GM12891 (cell line): ENCODE data around the gene LMLN. TPM values are rescaled to one million over a fixed set of nuclear protein-coding genes. Genes with fewer than 3 reads are reported as not detected.
"Not testable (repeated sequence)": the region's sequence is repeated elsewhere in the genome, so short reads cannot be mapped to it uniquely, and the experiment has no call there.

ENCODE experiments used
- DNase-seq: peaks from one replicate; pipeline ENCODE4 v3.0.0; 2011; ENCODE audit warnings: low spot score; ENCODE audit not compliant: insufficient read length
- FAIRE-seq: peaks from 2 replicates; lab custom pipeline; 2011; peaks lifted over from hg19 to GRCh38; lab: Jason Lieb, UNC
- PAX5 ChIP-seq: IDR thresholded peaks from 2 replicates; pipeline ENCODE4 v1.6.1; 2011; ENCODE audit warnings: low read length, moderate library complexity, mild to moderate bottlenecking; ENCODE audit not compliant: insufficient read depth, severe bottlenecking
- POLR2A ChIP-seq: IDR thresholded peaks from 2 replicates; pipeline ENCODE4 v1.6.1; 2011; ENCODE audit warnings: low read depth, low read length, control low read depth
- POLR2AphosphoS5 ChIP-seq: IDR thresholded peaks from 2 replicates; pipeline ENCODE4 v1.6.1; 2011; ENCODE audit warnings: low read depth, low read length, control low read depth
- POU2F2 ChIP-seq: IDR thresholded peaks from 2 replicates; pipeline ENCODE4 v1.6.1; 2011; ENCODE audit warnings: low read depth, mild to moderate bottlenecking, control low read depth, low read length, moderate library complexity
- SPI1 ChIP-seq: IDR thresholded peaks from 2 replicates; pipeline ENCODE4 v1.6.1; 2011; ENCODE audit warnings: low read depth, low read length, control low read depth
- TAF1 ChIP-seq: IDR thresholded peaks from 2 replicates; pipeline ENCODE4 v1.6.1; 2011; ENCODE audit warnings: low read depth, low read length, control low read depth
- polyA plus RNA-seq: library from polyadenylated mRNA; unstranded; fragments of >200 nt; gene quantifications from one replicate; pipeline ENCODE4 v1.2.1, GENCODE V29; 2012; ENCODE audit warnings: low read depth, missing spikeins, inconsistent platforms; ENCODE audit not compliant: missing spikeins

The LMLN gene, protein sequence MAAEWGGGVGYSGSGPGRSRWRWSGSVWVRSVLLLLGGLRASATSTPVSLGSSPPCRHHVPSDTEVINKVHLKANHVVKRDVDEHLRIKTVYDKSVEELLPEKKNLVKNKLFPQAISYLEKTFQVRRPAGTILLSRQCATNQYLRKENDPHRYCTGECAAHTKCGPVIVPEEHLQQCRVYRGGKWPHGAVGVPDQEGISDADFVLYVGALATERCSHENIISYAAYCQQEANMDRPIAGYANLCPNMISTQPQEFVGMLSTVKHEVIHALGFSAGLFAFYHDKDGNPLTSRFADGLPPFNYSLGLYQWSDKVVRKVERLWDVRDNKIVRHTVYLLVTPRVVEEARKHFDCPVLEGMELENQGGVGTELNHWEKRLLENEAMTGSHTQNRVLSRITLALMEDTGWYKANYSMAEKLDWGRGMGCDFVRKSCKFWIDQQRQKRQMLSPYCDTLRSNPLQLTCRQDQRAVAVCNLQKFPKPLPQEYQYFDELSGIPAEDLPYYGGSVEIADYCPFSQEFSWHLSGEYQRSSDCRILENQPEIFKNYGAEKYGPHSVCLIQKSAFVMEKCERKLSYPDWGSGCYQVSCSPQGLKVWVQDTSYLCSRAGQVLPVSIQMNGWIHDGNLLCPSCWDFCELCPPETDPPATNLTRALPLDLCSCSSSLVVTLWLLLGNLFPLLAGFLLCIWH
- polyA plus RNA-seq, result 0.82 TPM

DNA sequence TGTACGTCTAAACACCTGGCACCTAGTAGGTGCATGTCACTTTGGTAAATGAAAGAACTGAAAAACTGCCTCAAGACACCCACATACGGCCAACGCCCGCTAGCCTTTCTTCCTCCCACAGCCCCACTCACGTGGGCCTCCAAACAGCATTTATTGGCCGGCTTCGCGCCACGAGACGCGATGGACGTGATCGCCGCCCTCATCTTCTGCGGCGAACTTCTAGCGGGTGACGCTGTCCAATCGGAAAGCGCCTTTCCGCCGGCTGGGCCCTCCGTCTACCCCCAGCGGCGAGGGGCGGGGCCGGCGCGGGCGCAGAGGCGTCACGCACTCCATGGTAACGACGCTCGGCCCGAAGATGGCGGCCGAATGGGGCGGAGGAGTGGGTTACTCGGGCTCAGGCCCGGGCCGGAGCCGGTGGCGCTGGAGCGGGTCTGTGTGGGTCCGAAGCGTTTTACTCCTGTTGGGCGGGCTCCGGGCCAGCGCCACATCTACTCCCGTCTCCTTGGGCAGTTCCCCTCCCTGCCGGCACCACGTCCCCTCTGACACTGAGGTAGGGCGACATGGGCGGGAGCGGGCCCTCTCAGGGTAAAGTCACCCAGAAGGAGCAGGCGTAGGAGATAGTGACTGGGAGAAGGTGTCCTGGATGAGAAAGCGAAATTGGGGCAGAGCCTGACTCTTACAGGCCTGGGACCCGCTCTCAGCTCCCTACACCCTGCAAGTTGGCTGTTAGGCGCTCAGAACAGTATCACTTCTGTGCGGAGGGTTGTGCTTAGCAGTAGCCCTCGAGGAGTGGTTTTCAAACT lies at the start of gene LMLN:
Gene LMLN (plus strand): TSS at position 327 of the 803 bp plus-strand sequence. CDS start 29 bp downstream, at position 356.
- FAIRE-seq (peak; percentile 97), DNase-seq (peak; percentile 83)
- TF ChIP-seq SPI1 (0 out of 2 replicates have a peak, but pooled peaks have one; percentile 14), POLR2A (peak; percentile 82), TAF1 (peak; percentile 44; the same call in 1 of the 2 replicates), POLR2AphosphoS5 (peak; percentile 50; the same call in 1 of the 2 replicates), PAX5 (no peak), POU2F2 (no peak)

DNA sequence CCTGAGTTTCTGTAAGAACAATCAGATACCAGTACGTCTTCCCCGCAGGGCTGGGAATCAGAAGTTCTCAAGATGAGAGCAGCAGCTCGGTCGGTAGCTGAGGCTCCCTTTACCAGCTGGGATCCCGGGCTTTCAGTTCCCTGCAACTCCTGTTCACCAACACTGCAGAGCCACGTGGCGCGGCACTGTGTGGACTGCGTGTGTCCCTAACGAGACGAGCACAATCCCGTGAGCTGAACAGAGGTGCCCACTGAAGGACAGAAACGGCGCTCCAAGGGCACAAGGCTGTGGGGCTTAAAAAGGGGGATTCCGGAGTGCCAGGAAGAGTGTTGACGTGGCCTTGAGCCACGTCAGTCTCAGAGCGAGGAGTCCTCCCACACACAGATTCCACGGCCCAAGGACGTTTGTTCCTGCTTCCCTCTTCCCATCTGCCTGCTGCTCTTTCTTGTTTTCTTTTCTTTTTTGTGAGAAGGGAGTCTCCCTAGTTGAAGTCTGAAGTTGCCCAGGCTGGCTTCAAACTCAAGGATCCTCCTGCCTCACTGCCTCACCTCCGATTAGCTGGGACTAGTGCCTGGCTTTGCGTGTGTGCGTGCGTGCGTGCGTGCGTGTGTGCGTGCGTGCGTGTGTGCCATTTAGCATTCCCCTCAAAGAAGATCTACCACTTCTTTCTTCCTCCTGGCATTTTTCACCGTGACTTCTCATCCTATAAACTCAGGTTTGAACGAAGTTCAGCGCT lies 47.1 kb upstream of the LMLN start:
- DNase-seq (no peak), FAIRE-seq (no peak)
- no peak for TF ChIP-seq SPI1
- TF ChIP-seq TAF1, result no peak
- TF ChIP-seq POLR2AphosphoS5, result no peak
- TF ChIP-seq PAX5, result no peak
- no peak for TF ChIP-seq POLR2A
- TF ChIP-seq POU2F2, result no peak

DNA sequence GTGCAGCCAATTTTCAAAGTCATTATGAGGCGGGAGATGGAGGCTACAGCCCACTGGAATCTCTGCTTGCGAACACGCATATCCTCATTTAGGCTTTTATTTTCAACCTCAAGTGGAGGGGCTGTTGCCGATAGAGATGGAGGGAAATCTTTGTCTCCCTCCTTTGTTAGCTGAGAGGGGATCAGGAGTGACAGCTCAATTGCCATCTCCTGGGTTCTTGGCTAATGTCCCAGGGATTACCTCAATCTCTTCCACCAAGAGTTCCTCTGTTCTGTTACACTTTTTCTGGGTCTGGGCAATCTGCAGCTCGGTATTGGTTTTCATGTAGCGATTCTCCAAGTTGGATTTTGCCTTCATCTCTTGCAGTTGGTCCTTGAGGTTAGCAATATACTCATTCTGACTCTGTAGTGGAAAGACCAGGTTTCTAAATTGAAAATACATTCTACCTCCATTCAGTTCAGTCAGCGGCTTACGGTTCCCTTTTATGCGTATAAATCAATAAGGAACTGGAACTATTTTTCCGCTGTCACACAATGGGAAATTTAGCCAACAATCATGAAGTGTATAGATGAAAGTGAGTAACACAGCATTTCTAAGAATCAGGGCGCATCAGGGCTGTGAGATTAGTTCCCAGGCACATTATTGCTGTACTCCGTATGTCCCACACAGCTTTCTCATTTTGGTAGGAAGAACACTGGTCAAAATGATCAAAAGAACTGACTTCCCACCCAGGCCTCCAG lies 46.2 kb upstream of the LMLN start:
- TF ChIP-seq PAX5 (no peak), POU2F2 (no peak), TAF1 (no peak)
- no peak for DNase-seq
- FAIRE-seq, result no peak

DNA sequence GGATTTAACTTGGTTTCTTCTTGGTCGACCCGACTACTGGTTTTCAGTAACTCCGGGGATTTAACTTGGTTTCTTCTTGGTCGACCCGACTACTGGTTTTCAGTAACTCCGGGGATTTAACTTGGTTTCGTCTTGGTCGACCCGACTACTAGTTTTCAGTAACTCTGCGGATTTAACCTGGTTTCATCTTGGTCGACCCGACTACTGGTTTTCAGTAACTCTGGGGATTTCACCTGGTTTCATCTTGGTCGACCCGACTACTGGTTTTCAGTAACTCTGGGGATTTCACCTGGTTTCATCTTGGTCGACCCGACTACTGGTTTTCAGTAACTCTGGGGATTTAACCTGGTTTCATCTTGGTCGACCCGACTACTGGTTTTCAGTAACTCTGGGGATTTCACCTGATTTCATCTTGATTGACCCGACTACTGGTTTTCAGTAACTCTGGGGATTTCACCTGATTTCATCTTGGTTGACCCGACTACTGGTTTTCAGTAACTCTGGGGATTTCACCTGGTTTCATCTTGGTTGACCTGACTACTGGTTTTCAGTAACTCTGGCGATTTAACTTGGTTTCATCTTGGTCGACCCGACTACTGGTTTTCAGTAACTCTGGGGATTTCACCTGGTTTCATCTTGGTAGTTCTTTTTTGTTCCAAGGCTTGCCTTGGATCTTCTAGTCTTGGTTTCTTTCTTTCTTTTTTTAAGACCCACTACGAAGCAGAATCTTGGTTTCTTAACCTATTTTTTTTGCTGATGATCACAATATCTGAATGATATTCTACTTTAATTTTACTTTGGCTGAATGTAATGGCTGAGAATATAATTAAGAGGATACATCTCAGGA lies 38.4 kb upstream of the LMLN start:
- FAIRE-seq, DNase-seq: not testable (repeated sequence)

DNA sequence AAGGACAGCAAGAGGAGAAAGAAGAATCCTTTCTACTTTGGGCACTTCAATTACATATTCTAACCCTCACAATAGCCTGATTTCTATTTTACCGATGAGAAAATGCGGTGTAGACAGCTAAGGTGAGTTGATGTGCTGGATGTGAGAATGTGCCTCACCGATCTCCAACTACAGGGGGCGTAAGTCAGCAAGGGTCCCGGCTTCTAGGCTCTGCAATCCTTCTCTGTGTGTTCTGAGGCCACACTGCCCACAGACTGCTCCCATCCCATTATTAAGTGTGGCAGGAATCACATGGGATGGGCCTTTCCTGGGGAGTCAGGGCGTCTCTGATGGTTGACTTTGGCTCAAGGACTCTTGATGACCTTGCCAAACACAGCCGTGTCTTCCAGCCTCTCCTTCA lies 33.6 kb upstream of the LMLN start:
- DNase-seq (no peak), FAIRE-seq (no peak)
- TF ChIP-seq TAF1, result no peak
- no peak for TF ChIP-seq PAX5
- no peak for TF ChIP-seq POU2F2
- no peak for TF ChIP-seq POLR2A
- TF ChIP-seq POLR2AphosphoS5, result no peak
- no peak for TF ChIP-seq SPI1

DNA sequence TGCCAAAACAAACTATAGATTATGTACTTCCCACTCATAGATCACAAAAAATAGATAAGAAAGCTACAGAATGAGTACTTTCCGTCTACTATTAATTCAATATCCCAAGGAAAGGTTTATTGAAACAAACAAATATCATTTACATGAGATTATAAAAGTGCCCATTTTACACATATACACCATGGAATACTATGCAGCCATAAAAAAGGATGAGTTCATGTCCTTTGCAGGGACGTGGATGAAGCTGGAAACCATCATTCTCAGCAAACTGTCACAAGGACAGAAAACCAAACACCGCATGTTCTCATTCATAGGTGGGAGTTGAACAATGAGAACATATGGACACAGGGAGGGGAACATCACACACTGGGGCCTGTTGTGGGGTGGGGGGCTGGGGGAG lies 32.4 kb upstream of the LMLN start:
- not testable (repeated sequence) for FAIRE-seq, DNase-seq

DNA sequence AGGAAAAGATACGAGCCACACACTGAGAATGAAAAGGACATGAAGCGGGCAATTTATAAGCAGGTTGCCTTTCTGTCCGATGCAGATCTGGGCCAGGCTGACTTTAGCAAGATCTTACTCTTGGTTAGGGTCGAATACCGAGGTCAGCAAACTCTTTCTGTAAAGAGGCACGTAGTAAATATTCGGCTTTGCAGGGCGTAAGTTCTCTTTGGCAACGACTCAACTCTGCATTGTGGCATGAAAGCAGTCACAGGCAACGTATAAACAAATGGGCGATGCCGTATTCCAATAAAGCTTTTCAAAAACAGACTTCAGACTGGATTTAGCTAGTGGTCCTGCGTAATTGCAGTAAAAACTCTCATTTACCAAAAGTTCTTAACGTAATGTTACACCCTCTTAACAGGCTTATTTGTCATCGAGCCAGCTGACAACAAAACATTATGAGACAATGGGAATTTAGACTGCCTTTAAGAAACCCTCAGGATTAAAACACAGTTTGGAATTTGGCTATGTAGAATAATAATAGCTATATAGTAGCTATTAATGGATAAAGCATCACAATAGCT lies 23.1 kb upstream of the LMLN start:
- TF ChIP-seq PAX5, result no peak
- FAIRE-seq, result no peak
- DNase-seq, result no peak

DNA sequence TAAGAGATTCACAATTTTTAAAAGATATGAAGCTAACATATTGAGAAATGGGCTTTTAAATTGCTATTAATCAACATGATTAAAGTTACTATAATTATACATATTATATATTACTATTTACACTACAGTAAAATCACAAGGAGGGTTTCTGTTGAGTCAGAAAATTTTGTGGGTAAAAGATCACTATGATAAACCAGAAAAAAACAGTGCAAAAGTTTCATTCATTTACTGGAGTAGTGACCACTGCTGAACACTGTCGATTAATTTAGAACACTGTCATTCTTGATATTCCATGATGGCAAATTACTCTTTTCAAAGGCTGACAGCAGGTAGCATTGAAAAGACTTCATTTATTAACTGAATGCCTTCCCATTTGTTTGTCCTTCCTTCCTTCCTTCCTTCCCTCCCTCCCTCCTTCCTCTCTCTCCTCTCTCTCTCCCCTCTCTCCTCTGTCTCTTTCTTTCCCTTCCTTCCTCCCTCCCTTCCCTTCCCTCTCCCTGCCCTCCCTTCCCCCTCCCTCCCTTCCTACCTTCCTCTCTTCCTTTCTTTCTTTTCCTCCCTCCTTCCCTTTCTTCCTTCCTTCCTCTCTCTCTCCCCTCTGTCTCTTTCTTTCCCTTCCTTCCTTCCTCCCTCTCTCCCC lies 19.2 kb upstream of the LMLN start:
- FAIRE-seq (no peak), DNase-seq (no peak)
- no peak for TF ChIP-seq POLR2AphosphoS5
- TF ChIP-seq POLR2A, result no peak
- TF ChIP-seq SPI1, result no peak
- TF ChIP-seq TAF1, result no peak
- no peak for TF ChIP-seq POU2F2
- no peak for TF ChIP-seq PAX5
